Hepatocyte (in vitro differentiated cells): ENCODE data around the gene MC5R.

ENCODE experiments used
- CTCF ChIP-seq: fragments of 200-600 bp; sonication (generic); IDR thresholded peaks from 2 replicates; pipeline ENCODE4 v1.5.1; 2016; ENCODE audit warnings: antibody characterized with exemption, mild to moderate bottlenecking; ENCODE audit not compliant: poor library complexity
- EZH2 ChIP-seq: fragments of 200-600 bp; sonication (generic); IDR thresholded peaks from 2 replicates; pipeline ENCODE4 v1.6.1; 2016; ENCODE audit warnings: antibody characterized with exemption, mild to moderate bottlenecking, borderline replicate concordance

DNA sequence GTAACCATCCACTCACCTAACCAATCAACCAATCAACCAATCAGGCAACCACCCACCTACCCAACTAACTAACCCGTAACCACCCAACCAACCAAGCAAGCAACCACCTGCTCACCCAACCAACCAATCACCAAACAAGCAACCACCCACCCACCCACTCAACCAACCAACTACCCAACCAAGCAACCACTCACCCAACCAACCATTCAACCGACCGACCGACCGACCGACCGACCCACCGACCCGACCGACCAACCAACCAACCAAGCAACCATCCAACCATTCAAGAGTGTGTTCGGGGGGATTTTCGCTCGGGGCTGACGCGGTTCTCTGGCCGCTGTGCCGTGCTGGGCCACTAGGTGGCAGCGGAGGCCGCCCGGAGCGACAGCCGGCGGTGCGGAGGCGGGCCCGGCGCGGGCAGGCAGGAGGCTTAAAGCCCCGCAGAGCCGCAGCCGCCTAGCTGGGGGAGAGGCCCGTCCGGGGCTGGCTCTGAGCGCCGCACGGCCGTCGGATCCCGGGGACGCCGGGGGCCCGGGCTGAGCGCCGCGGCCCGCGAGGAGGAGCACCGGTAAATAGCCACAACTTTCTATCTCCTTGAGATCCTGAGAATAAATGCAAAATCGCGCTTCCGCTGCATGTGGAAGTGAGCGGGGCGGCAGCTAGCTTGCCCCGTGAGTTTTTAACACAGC lies at the start of gene MC5R:
- TF ChIP-seq CTCF (peak; percentile 96), EZH2 (peak; percentile 38)
